ENCODE data around the gene RBM15B.

DNA sequence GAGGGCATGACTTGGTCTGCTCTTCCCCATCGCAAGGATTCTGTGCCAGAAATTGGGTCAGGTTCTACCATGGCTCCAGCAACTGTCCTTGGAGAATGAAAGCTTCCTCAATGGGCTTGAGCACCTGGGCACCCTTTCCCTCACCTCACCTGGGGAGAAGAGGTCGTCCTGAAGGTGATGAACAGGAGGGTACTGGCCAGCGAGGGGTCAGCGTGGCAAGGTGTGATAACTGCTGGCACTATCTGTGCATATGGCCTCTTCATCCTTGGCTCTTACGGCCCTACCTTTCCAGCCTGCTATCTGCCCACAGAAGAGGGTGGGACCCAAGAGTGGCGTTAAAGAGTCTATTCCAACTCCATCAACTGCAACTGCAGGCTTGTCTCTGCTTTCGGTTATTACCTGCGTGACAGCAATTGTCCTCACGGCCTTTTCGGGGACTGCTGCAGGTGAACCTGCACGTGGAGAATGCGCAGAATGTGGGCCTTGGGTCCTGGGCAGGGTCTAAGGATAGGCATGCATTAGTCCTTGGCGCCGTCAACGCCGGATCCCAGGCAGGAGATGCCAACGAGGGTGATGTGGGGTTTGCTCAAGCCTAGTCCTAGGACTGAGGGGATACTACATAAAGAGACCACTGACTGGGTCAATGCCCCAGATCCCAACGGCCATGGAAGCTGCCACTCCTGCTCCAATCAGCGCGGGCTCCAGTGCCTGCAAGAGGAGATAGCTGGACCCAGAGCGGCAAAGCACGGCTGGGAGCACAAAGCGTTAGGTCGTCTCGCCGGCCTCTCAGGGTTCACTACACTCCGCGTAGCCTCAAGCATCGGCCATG is 625 bp upstream of the RBM15B start:
- TF ChIP-seq, protein P1, sequence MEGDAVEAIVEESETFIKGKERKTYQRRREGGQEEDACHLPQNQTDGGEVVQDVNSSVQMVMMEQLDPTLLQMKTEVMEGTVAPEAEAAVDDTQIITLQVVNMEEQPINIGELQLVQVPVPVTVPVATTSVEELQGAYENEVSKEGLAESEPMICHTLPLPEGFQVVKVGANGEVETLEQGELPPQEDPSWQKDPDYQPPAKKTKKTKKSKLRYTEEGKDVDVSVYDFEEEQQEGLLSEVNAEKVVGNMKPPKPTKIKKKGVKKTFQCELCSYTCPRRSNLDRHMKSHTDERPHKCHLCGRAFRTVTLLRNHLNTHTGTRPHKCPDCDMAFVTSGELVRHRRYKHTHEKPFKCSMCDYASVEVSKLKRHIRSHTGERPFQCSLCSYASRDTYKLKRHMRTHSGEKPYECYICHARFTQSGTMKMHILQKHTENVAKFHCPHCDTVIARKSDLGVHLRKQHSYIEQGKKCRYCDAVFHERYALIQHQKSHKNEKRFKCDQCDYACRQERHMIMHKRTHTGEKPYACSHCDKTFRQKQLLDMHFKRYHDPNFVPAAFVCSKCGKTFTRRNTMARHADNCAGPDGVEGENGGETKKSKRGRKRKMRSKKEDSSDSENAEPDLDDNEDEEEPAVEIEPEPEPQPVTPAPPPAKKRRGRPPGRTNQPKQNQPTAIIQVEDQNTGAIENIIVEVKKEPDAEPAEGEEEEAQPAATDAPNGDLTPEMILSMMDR (conservative IDR thresholded peaks at IDR 0.05; ENCODE audit: low read depth in 2 of 2) = no peak
- TF ChIP-seq POLR2AphosphoS5 (IDR thresholded peaks at IDR 0.05; ENCODE audit: low read depth) (no peak; the same call in 1 of the 2 replicates), EZH2phosphoT487 (IDR thresholded peaks at IDR 0.05; ENCODE audit: unreplicated experiment) (no peak), EZH2 (IDR thresholded peaks at IDR 0.05; ENCODE audit: low read depth, unreplicated experiment) (no peak), STAT1 (IDR thresholded peaks at IDR 0.05; ENCODE audit: unreplicated experiment) (no peak), CREB1 (CRISPR knock-in tag; IDR thresholded peaks at IDR 0.05; ENCODE audit: low read depth) (no peak), JUNB (IDR thresholded peaks at IDR 0.05; ENCODE audit: unreplicated experiment) (no peak), ZNF114 (CRISPR knock-in tag; IDR thresholded peaks at IDR 0.05) (no peak)
- TF ChIP-seq, protein P2, sequence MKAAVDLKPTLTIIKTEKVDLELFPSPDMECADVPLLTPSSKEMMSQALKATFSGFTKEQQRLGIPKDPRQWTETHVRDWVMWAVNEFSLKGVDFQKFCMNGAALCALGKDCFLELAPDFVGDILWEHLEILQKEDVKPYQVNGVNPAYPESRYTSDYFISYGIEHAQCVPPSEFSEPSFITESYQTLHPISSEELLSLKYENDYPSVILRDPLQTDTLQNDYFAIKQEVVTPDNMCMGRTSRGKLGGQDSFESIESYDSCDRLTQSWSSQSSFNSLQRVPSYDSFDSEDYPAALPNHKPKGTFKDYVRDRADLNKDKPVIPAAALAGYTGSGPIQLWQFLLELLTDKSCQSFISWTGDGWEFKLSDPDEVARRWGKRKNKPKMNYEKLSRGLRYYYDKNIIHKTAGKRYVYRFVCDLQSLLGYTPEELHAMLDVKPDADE (IDR thresholded peaks at IDR 0.05) = no peak
- TF ChIP-seq, protein P3, sequence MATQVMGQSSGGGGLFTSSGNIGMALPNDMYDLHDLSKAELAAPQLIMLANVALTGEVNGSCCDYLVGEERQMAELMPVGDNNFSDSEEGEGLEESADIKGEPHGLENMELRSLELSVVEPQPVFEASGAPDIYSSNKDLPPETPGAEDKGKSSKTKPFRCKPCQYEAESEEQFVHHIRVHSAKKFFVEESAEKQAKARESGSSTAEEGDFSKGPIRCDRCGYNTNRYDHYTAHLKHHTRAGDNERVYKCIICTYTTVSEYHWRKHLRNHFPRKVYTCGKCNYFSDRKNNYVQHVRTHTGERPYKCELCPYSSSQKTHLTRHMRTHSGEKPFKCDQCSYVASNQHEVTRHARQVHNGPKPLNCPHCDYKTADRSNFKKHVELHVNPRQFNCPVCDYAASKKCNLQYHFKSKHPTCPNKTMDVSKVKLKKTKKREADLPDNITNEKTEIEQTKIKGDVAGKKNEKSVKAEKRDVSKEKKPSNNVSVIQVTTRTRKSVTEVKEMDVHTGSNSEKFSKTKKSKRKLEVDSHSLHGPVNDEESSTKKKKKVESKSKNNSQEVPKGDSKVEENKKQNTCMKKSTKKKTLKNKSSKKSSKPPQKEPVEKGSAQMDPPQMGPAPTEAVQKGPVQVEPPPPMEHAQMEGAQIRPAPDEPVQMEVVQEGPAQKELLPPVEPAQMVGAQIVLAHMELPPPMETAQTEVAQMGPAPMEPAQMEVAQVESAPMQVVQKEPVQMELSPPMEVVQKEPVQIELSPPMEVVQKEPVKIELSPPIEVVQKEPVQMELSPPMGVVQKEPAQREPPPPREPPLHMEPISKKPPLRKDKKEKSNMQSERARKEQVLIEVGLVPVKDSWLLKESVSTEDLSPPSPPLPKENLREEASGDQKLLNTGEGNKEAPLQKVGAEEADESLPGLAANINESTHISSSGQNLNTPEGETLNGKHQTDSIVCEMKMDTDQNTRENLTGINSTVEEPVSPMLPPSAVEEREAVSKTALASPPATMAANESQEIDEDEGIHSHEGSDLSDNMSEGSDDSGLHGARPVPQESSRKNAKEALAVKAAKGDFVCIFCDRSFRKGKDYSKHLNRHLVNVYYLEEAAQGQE (IDR thresholded peaks at IDR 0.05; ENCODE audit: unreplicated experiment) = no peak
